Stimulated activated CD4-positive, alpha-beta T cell treated with anti-CD3 and anti-CD28 coated beads, Interleukin-15, amount 100 ng/mL, for 48 hours (primary cell): Measurements from ENCODE around the gene CRNKL1.
"Not testable (repeated sequence)": the region's sequence is repeated elsewhere in the genome, so short reads cannot be mapped to it uniquely, and the experiment has no call there.

ENCODE experiments used
- DNase-seq, 2 donors: peaks; one replicate each; pipeline ENCODE4 v3.0.0-alpha.2; 2020; ENCODE audit warnings: low read depth in 2 of 2

CRNKL1 gene

DNA sequence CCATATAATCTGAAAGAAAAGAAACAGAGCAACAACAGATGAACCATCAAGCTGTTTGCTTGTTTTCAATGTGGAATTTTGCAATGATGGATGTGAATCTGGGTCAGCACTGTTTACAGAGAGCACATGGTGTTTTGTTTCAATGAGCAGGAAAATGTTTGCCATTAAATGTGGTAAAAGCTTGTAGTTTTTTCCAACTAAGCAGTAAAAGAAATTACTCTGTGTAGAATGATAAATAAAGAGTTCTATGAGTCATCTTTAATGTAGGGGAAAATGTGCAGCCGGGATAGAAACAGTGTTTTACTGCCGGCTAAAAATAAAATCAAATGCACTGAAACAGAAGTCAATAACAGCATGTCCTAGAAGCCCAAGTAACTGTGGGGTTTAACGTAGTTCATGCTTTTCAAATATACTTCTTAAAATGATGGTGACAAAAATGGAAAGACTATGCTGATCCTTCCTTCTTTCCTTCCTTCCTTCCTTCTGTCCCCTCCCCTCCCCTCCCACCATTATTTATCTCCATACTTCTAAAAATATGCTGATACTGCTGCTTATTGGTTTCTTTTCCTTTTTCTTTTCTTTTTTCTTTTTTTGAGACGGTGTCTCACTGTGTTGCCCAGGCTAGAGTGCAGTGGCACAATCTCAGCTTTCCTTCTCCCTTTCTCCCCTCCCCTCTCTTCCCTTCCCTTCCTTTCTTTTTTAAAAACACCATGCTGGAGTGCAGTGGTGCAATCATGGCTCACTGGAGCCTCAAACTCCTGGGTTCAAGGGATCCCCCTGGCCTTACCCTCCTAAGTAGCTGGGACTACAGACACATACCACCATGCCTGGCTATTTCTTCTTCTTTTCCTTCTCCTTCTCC is 41.4 kb downstream of the CRNKL1 start:
- no peak for DNase-seq

DNA sequence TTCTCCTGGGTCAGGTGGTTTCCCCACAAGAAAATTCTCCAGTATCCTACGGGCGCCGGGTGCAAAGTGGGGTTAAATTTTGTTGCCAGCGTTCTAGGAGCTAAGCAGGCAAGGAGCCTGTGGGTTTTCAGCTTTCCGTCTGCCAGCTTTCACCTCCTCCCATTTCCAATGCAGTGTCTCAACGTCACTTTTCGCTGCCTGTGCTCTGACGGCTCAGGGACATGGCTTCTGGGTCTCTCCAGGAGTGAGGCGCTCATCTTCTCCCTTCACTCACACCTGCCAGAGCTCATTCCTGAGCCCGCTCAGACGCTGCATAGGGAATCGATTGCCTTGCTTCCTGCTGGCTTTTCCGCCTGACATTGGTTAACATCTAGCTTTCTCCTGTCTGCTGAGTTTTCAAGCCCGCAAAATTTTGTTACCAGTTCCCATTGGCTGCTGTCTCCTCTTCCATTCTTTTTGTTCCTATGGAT is 42.4 kb downstream of the CRNKL1 start:
- DNase-seq, result no peak

DNA sequence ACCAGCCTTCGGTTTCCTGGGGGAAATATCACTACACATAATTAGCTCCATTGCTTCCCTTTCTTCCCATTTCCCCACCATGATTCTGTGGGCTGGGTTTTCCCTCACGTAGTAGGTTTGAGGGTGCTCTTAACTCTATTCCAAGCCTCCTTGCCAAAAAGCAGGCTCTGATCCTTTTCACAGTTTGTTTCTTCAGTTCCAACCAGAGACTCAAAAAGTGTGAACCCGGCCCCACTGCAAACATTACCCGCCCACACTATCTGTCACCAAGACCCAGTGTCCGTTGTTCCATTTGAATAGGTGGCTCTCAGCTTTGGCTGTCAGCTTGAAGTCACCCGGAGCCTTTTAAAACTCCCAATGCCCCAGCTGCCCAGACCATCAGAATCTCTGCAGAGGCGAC is 46.9 kb downstream of the CRNKL1 start:
- no peak for DNase-seq

DNA sequence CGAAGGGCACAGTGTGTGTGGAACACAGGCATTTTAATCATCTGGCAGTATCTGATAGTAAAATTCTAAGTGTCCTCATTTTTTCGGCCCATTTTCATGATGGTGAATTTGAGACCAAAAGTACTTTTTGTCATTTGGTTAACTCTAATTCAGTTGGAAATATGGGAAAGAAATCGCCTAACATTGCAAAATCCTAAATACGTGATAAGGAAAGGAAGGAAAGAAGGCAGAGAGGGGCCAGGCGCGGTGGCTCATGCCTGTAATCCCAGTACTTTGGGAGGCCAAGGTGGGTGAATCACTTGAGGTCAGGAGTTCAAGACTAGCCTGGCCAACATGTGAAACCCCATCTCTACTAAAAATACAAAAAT is 48.3 kb downstream of the CRNKL1 start:
- DNase-seq, result not testable (repeated sequence)

DNA sequence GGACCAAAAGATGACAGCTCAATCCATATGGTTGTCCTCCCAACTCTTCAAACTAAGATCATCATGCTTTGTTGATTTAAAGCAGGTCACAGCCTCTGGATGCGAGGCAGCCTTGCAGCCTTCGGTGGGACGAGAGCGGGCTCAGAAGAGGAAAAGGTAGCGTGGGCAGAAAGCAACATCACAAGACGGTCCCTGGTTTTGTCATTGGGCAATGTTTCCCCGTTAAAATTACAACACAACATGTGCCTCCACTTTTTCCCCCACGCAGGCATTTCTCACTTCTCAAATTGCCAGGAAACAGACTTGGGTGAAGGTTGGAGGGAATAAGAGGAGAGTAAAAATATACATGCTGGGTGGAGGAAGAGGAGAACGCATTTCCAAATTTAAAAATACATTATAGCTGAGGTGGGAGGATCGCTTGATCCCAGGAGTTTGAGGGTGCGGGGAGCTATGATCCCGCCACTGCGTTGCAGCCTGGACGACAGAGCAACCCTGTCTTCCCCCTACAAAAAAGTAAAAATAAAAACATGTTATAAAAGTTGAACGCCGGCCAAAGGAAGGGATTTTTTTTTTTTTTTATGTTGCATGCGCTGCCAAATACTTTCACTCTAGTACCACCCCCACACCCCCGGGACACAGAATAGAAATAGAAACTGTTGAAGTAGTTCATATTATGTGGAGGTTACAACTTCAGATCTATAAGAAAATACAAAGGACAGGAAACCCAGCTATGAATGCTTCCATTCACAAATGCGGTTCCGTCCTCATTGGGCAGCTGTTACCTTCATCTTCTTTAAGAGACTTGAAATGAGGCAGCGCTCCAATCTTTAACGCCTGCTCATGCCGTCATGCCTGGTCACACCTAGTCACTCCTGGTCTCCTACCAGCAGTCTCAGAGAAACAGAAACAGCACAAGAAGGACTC is 49.0 kb downstream of the CRNKL1 start:
- DNase-seq, result peak in 1 of 2 donors; percentile 12

DNA sequence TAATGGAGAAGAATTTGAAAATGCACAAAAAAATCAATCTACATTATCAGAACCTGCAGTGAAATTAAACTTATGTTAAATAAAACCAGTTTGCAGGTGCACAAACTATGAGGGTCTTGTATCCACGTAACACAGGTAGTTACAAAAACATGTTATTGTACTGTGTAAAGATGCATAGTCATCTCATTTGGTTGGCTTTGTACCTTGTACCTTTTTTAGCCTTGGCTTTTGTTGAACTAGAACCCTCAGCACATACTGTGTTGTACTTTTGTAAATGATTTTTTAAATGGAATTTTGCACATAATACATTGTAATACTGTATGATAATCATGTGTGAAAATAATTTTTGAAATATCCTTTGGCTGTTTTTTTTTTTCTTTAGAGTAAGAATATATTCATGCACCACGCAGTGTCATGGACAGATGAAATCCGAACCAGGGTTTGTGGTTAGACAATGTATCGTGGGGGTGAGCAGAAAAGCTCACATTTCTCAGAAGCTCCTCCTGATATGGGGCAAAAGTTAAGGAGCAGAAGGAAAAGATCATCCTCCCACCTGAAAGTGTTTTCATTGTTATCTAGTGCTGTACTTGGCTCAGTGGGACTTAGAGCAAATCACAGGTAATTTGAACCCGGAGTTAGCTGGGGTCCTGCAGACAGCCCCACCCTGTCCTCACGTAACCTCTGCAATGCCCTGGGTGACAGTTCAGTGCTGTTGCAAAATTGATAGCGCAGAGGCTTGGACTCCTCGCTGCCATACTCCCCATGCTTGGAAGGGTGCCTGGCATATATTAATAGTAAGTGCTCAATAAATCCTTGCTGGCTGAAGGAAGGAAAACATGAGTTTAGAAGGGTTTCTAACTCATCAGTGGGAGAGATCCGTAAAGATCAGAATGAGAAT is 49.9 kb downstream of the CRNKL1 start:
- DNase-seq, result no peak

DNA sequence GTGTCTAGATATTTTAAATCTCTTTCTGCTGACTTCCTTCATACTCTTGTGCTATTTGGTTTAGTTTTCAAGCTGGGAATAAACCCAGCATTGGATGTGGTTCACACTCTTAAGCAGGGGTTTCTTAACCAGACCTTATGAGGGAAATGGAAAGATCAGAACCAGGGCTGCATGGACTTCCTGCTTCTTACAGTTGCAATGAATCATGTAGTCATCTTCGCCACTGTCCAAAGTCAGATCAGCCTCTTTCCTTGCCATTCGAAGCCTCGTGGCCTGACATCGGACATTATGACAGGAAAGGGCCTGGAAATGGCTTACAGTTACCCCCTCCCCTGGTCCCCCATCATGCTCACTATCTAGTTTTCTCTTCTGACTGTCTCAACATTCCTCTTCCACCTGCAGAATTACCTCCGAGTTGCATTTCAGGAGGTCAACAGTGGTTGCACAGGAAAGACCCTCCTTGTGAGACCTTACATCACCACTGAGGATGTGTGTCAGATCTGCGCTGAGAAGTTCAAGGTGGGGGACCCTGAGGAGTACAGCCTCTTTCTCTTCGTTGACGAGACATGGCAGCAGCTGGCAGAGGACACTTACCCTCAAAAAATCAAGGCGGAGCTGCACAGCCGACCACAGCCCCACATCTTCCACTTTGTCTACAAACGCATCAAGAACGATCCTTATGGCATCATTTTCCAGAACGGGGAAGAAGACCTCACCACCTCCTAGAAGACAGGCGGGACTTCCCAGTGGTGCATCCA is 51.9 kb downstream of the CRNKL1 start:
- no peak for DNase-seq

DNA sequence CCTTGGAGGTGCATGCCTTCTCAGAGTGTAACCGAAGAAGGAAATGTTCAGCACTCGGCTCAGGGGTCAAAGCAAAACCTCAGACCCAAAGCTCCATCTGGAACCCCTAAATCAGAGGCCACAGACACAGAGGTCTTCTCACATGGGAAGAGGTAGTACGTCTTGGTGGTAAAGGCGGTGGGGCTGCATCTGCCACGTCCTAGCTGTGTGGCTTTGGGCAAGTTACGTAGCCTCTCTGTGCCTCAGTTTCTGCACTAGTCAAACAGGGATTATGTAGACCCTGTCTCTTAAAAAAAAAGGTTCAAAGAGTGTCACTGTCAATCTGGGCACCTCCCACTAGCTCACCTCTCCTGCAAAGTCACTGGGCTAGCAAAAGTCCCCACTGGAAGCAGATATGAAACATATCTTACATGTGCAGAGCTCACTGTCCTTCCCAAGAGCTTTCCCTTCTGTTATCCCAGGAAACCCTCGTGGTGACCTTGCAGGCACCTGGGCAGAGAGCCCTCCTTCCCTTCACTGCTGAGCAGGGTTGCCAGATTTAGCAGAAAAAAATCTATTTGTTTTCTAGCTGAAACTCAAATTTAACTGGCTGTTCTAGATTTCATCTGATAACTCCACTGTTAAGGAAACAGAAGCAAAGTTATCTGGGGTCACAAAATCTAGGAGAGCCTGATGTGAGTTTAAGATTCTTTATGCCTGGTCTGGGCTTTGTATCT is 53.1 kb downstream of the CRNKL1 start:
- no peak for DNase-seq

DNA sequence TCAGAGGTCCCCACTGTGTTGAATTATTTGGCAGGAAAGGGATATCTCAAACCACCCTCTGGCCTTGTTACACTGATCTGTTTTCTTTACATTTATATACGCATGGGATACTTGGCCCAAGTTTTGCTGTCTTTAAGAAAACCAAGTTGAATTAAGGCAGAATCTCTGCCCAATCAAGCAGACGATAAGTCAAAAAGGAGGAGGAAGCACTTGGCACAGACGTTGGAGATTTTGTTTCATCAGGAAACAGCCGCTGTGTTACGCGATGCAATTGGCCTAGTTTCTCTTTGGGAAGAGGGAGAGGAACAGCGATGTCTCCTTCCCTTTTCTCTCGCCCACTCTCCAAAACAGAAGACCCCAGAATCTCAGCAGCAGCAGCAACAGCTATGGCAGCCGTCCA is 55.3 kb downstream of the CRNKL1 start:
- no peak for DNase-seq

DNA sequence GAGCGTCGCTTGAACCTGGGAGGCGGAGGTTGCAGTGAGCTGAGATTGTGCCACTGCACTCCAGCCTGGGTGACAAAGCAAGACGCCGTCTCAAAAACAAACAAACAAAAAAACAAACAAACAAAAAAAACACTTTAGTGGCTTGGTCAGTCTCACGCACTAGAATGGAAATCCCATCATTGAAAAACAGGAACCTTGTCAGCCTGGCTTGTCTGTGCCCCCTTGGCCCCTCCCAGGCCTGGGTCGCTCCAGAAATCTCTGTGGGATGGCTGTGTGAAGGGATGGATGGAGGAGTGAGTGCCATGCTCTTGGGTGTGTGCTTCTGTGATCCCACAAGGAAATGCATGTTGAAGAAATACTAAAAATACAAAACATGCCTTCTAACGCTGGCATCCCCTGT is 56.0 kb downstream of the CRNKL1 start:
- DNase-seq, result no peak

DNA sequence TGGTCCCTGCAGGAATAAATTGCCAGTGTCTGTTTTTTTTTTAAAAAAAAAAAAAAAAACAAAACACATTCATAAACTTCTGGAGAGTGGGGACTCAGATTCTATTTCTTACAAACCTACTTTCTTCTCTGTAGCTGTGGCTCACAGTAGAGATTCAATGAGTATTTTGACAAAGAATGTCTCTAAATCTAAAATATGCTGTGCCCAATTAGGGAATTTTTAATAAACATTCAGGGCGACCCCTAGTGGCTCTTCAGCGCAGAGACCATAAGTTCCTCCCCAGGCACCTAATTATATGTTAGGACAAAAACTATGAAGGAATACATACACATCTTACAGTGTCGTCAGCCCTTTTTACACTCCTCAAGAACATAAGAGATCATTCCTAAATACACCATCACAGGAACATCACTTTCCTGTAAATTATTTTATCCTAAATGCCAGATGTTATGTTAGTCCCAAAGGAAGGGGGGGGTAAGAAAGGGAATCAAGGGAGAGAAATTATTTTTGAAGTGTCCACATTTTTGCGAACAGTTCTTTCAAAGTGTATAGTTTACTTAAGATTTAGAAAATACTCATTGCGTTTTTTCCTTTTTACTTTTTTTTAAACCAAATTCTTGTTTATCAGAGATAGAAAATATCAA is 56.9 kb downstream of the CRNKL1 start:
- peak in 1 of 2 donors; percentile 14 for DNase-seq

DNA sequence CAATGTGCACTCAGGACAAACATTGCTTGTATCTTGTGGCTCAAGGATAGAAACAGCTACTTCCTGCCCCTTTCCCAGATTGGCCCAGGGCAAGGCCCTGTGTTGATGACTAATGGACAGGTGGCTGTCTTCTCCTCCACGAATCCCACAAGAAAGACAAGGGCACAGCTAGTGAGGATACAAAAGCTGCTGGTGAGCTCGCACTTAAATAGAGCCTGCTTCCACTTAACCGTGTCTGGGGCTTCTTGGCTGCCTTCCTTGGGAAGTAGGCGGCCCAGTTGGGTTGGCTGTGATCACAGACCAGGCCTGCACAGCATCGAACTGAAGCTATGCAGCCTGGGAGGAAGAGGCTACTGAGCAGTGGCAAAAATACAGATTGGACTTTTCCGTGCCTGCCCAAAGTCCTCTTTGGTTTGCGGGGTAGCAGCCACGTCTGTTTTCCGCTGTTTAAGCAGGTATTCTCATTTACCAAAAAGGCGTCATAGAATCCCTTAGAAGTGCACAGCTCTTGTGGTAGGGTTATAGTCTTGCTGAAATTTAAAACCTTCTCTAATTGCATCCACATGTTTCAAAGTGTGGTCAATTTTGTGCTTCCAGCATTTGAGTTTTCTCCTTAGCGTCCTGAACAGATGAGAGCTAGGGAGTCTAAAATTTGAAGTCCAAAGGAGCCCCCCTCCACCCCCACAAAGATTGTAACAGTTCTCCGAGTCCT is 58.2 kb downstream of the CRNKL1 start:
- DNase-seq, result no peak

DNA sequence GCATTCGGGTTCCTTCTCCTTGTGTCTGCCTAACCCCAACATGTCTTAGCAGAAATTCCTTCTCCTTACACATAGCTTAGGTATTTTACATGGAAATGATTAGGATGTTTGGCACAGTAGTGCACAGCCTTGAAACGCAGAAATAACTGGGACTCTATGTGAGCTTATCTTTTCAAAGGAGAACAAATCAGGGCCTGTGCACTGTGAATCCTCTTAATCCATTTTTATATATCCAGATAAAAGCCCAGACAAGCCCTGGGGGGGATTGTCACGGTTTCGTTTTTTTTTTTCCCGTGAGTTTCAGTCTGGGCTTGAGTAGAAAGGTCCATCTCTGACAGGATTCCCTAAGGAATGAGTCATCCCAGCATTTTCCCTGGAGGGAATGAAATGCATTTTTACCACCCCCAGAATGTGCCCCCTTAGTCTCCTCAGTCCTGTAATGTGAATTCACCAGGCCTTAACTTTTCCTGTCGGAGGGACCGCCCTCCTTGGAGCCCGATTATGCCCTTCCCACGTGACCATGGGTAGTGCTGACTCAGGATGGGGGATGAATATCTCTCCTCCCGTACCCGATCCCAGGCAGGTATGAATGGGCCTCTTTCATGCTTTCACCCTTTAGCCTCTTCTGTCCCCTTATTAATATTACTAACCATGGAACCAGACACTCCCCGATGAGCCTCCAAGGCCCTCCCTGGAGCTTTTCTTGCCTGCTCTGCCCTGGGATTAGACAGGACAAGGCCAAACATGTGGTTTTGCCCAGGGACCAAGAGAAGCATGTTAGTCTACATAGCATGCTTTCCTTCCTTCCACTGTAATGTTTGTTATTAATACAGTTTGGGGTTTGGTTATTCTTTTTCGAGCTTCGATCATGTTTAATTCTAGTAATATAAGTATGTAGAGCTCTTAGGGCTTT is 59.0 kb downstream of the CRNKL1 start:
- no peak for DNase-seq

DNA sequence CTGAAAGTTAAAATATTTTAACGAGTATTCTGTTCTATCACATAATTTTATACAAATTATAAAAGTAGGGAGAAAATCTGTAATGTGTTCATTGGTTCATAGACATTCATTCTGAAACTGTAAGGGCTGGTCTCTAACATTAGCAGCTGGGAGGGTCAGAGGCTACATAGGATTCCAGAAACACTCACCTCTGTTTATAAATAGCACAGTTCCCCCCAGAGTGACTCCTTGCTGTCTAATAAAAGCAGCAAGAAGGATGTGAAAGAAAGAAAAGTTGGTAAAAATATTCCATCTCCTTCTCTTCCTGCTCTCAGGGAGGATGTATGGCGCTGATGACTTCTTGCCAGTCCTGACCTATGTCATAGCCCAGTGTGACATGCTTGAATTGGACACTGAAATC is 60.4 kb downstream of the CRNKL1 start:
- DNase-seq, result no peak

DNA sequence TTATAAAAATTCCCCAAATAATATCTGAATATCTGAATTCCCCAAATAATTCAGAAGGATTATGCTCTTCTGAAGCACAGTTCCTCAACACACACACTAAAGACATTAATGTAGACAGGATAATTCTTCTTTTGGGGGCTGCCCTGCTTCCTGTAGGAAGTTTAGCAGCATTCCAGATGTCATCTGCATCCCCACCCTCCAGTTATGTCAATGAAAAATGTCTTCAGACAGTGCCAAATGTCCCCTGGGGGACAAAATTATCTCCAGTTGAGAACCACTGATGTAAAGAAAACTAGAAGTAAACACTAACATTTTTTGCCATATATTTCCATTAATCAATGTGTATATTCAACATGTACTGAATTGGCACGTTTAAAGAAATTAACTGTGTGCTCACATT is 61.0 kb downstream of the CRNKL1 start:
- no peak for DNase-seq

DNA sequence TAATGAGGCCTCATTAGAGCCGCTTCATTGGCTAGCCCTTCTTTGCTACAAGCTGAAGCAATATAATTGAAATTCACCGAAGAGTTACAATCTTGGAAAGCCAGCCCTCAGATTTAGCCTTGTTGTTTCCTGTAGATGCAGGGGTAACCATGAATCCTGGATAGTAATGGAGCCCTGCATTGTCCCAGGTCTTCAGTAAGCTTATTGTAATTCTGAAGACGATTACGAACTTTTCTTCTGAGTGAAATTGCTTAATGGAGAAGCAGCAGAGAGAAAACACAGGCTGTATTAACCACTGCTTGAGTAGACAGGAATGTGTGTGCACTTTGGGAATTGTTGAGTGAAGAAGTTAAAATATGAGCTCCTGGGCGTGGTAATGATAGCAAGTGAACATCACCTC is 61.4 kb downstream of the CRNKL1 start:
- DNase-seq, result no peak

DNA sequence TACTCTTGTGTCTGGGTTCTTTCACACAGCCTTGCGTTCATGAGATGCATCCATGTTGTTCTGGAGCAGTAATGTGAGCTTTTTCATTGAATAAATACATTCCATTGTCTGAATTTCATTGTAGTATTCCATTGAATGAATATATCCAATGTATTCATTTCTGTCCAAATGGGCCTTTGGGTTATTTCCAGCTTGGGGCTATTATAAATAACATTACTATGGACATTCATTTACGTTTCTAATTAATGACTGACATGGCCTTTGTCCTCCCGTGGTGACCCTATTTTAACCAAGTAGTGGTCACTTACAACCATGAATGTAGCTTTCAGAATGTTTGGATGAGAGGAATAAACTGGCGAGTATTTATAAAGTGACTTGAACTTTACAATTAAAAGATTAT is 65.2 kb downstream of the CRNKL1 start:
- DNase-seq, result no peak

DNA sequence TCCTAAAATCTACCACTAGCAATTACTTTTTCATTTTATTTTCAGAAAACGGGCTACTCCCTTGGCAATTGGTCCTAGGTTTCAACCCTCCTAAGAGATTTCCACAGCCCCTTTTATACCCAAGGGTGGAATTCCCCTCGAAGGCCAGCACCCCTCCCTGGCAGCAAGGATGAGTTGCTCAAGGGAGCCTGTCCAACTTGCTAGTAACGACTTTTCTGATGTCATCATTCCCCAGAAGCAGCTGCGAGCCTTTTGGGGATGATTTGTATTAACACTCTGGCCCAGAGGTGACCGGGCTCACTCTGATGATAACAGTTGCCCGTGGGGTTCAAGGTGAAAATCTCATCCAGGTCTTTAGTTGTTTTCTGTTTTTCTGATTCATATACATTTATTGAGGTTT is 65.8 kb downstream of the CRNKL1 start:
- DNase-seq, result no peak
